IMR-90 (cell line): Measurements from ENCODE around the gene CDR2. TPM values are rescaled to one million over a fixed set of nuclear protein-coding genes. Genes with fewer than 3 reads are reported as not detected.

Experiments
- ATAC-seq: fragments of 200-7000 bp; cut with Tn5 transposase; 2 replicates; pipeline ENCODE4 v1.9.1; 2020; ENCODE audit warnings: low read depth, mild to moderate bottlenecking, moderate library complexity
- BruUV-seq: library from RNA; stranded (reverse); fragments of 400-500 nt; replicated peaks from 2 replicates; lab custom pipeline; 2021; lab: Mats Ljungman, UMichigan
- CTCF ChIA-PET: fragments of 300-600 bp; formaldehyde crosslinking; extraction: SDS; loops from one replicate; lab custom pipeline; 2021; ENCODE audit warnings: antibody characterized with exemption; lab: Yijun Ruan, JAX
- POLR2A ChIA-PET: fragments of 300-600 bp; sonication (Branson Sonifier 250); formaldehyde crosslinking; loops from one replicate; lab custom pipeline; 2022; ENCODE audit warnings: antibody characterized with exemption; ENCODE audit not compliant: unreplicated experiment; lab: Charles Lee
- DNase-seq: peaks from one replicate; pipeline ENCODE4 v3.0.0; 2013
- H2AFZ ChIP-seq: replicated peaks from 2 replicates; pipeline ENCODE3; 2013; ENCODE audit warnings: low read length, mild to moderate bottlenecking; ENCODE audit not compliant: poor library complexity
- H2AK5ac ChIP-seq: 2 replicates; pipeline ENCODE4 v1.6.1; 2013; ENCODE audit warnings: low read depth, low read length, inconsistent platforms
- H2AK9ac ChIP-seq: replicated peaks from 2 replicates; pipeline ENCODE3; 2013; ENCODE audit warnings: mild to moderate bottlenecking, low read depth, low read length, moderate library complexity; ENCODE audit not compliant: poor library complexity
- H2BK120ac ChIP-seq: 2 replicates; pipeline ENCODE4 v1.6.1; 2013; ENCODE audit warnings: low read depth, low read length, inconsistent platforms
- H2BK15ac ChIP-seq: 3 replicates; pipeline ENCODE4 v1.6.1; 2013; ENCODE audit warnings: low read depth, low read length, inconsistent platforms
- H2BK20ac ChIP-seq: 2 replicates; pipeline ENCODE4 v1.6.1; 2013; ENCODE audit warnings: low read depth, mild to moderate bottlenecking, inconsistent platforms, low read length, moderate library complexity
- H2BK5ac ChIP-seq: 2 replicates; pipeline ENCODE4 v1.6.1; 2013; ENCODE audit warnings: mild to moderate bottlenecking, low read depth, low read length, inconsistent platforms; ENCODE audit not compliant: poor library complexity, severe bottlenecking
- H3K14ac ChIP-seq: replicated peaks from 2 replicates; pipeline ENCODE4 v1.6.1; 2013; ENCODE audit warnings: low read depth, low read length, inconsistent platforms
- H3K18ac ChIP-seq: 2 replicates; pipeline ENCODE4 v1.6.1; 2013; ENCODE audit warnings: low read depth, low read length, control low read depth
- H3K23ac ChIP-seq: 2 replicates; pipeline ENCODE4 v1.6.1; 2013; ENCODE audit warnings: low read depth, low read length, inconsistent platforms
- H3K27ac ChIP-seq: 2 replicates; pipeline ENCODE4 v1.5.1; 2013; ENCODE audit warnings: mild to moderate bottlenecking, control low read depth, low read length; ENCODE audit not compliant: insufficient read depth
- H3K27me3 ChIP-seq: 2 replicates; pipeline ENCODE4 v1.6.1; 2013; ENCODE audit warnings: low read length; ENCODE audit not compliant: control insufficient read depth, insufficient read depth
- H3K36me3 ChIP-seq: 2 replicates; pipeline ENCODE4 v1.6.1; 2013; ENCODE audit warnings: low read length, mixed read lengths; ENCODE audit not compliant: control insufficient read depth, insufficient read depth
- H3K4ac ChIP-seq: 2 replicates; pipeline ENCODE4 v1.6.1; 2013; ENCODE audit warnings: low read depth, low read length, inconsistent platforms
- H3K4me1 ChIP-seq: 2 replicates; pipeline ENCODE4 v1.6.1; 2013; ENCODE audit warnings: low read length, mixed read lengths; ENCODE audit not compliant: control insufficient read depth, insufficient read depth
- H3K4me2 ChIP-seq: 2 replicates; pipeline ENCODE4 v1.6.1; 2013; ENCODE audit warnings: low read depth, mild to moderate bottlenecking, control low read depth, low read length, moderate library complexity
- H3K4me3 ChIP-seq: 2 replicates; pipeline ENCODE4 v1.5.1; 2013; ENCODE audit warnings: low read depth, mild to moderate bottlenecking, control low read depth, low read length, moderate library complexity; ENCODE audit not compliant: insufficient read depth
- H3K56ac ChIP-seq: 2 replicates; pipeline ENCODE4 v1.6.1; 2013; ENCODE audit warnings: low read length, inconsistent platforms; ENCODE audit not compliant: insufficient read depth; ENCODE audit errors: extremely low read depth
- H3K79me1 ChIP-seq, 2 experiments: 2 replicates each; pipeline ENCODE4 v1.6.1; 2013; ENCODE audit warnings: low read length in 2 of 2, inconsistent platforms in 1 of 2, low read depth in 1 of 2
- H3K9ac ChIP-seq: 2 replicates; pipeline ENCODE4 v1.6.1; 2013; ENCODE audit warnings: low read depth, low read length, control low read depth
- H3K9me1 ChIP-seq: 2 replicates; pipeline ENCODE4 v1.6.1; 2013; ENCODE audit warnings: low read length, inconsistent platforms; ENCODE audit not compliant: insufficient read depth
- H3K9me3 ChIP-seq: 2 replicates; pipeline ENCODE4 v1.6.1; 2013; ENCODE audit warnings: low read length; ENCODE audit not compliant: control insufficient read depth, insufficient read depth
- H4K20me1 ChIP-seq: 2 replicates; pipeline ENCODE4 v1.6.1; 2013; ENCODE audit warnings: low read length, inconsistent platforms; ENCODE audit not compliant: insufficient read depth
- H4K5ac ChIP-seq: 2 replicates; pipeline ENCODE4 v1.6.1; 2013; ENCODE audit warnings: mild to moderate bottlenecking, low read depth, low read length, control low read depth
- H4K8ac ChIP-seq, 2 experiments: 2 replicates each; pipeline ENCODE4 v1.6.1; 2013; ENCODE audit warnings: low read depth in 2 of 2, low read length in 2 of 2, control low read depth in 1 of 2, inconsistent platforms in 1 of 2
- H4K91ac ChIP-seq: 2 replicates; pipeline ENCODE4 v1.6.1; 2013; ENCODE audit warnings: low read depth, low read length, inconsistent platforms; ENCODE audit not compliant: insufficient read depth
- CEBPB ChIP-seq: IDR thresholded peaks from 2 replicates; pipeline ENCODE4 v1.6.1; 2012; ENCODE audit warnings: low read depth, low read length, improper control_type of control experiment
- FOS ChIP-seq: fragments of 150-350 bp; IDR thresholded peaks from 2 replicates; pipeline ENCODE4 v1.6.1; 2016; ENCODE audit warnings: low read depth, low read length
- MAFK ChIP-seq: IDR thresholded peaks from 2 replicates; pipeline ENCODE4 v1.6.1; 2012; ENCODE audit warnings: low read depth, low read length, improper control_type of control experiment
- MAZ ChIP-seq: IDR thresholded peaks from 2 replicates; pipeline ENCODE4 v1.6.1; 2012; ENCODE audit warnings: low read depth, mild to moderate bottlenecking, low read length, improper control_type of control experiment, moderate library complexity, borderline replicate concordance
- MXI1 ChIP-seq: IDR thresholded peaks from 2 replicates; pipeline ENCODE4 v1.6.1; 2012; ENCODE audit warnings: low read depth, mild to moderate bottlenecking, low read length, moderate library complexity, borderline replicate concordance
- NFE2L2 ChIP-seq: fragments of 150-350 bp; IDR thresholded peaks from 2 replicates; pipeline ENCODE4 v1.6.1; 2016; ENCODE audit warnings: low read depth, mild to moderate bottlenecking, low read length
- POLR2A ChIP-seq: IDR thresholded peaks from 2 replicates; pipeline ENCODE4 v1.6.1; 2012; ENCODE audit warnings: mild to moderate bottlenecking, low read depth, low read length
- RAD21 ChIP-seq: IDR thresholded peaks from 2 replicates; pipeline ENCODE4 v1.6.1; 2012; ENCODE audit warnings: low read length, improper control_type of control experiment
- RCOR1 ChIP-seq: IDR thresholded peaks from 2 replicates; pipeline ENCODE4 v1.6.1; 2012; ENCODE audit warnings: mild to moderate bottlenecking, low read length, improper control_type of control experiment; ENCODE audit not compliant: insufficient replicate concordance
- RFX5 ChIP-seq: IDR thresholded peaks from 2 replicates; pipeline ENCODE4 v1.8.0; 2012; ENCODE audit warnings: low read depth, mild to moderate bottlenecking, low read length, moderate library complexity
- SMC3 ChIP-seq: fragments of 150-350 bp; IDR thresholded peaks from 2 replicates; pipeline ENCODE4 v1.6.1; 2016; ENCODE audit warnings: low read depth, mild to moderate bottlenecking, antibody characterized with exemption, low read length, moderate library complexity
- WGBS, 2 experiments: methylation state at CpG; one replicate each; pipeline versions ENCODE4 v1.1.5 to v1.1.7; 2013; ENCODE audit warnings: missing lambda C conversion rate in 2 of 2; ENCODE audit not compliant: insufficient read length in 1 of 2; ENCODE audit errors: extremely low coverage in 2 of 2; 5-methylcytosine and 5-hydroxymethylcytosine counted together
- dilution Hi-C: fragments of 300-500 bp; cut with HindIII; formaldehyde crosslinking; loops from one replicate; pipeline ENCODE4 v1.14.3; 2018; ENCODE audit warnings: low sequenced_read_pairs; ENCODE audit not compliant: unreplicated experiment
- in situ Hi-C: fragments of 300-500 bp; cut with MboI; formaldehyde crosslinking; loops from 3 replicates; pipeline ENCODE4 v1.14.3; 2019; ENCODE audit warnings: low sequenced_read_pairs, inconsistent platforms, mixed read lengths
- intact Hi-C: fragments of 100-400 bp; cut with micrococcal nuclease; formaldehyde crosslinking; loops from 2 replicates; pipeline ENCODE4 v1.10.0; 2022
- polyA plus RNA-seq, 3 experiments: library from polyadenylated mRNA; depleted of rRNA; stranded (reverse); fragments of >200 nt; gene quantifications; 2 replicates each; pipeline ENCODE4 v1.2.3, GENCODE V29; 2012; ENCODE audit warnings: low replicate concordance in 1 of 3
- total RNA-seq: library from RNA; depleted of rRNA; stranded (reverse); fragments of >200 nt; gene quantifications from 2 replicates; pipeline ENCODE4 v1.2.3, GENCODE V29; 2012
- TF ChIP-seq, protein P1 (sequence below): fragments of 150-350 bp; IDR thresholded peaks from 2 replicates; pipeline ENCODE4 v1.6.1; 2016; ENCODE audit warnings: low read depth, mild to moderate bottlenecking, low read length, moderate library complexity, borderline replicate concordance
- TF ChIP-seq, protein P2 (sequence below): conservative IDR thresholded peaks from 2 replicates; pipeline ENCODE4 v1.5.1; 2012; ENCODE audit warnings: mild to moderate bottlenecking, low read depth, low read length, improper control_type of control experiment
- TF ChIP-seq, protein P3 (sequence below): fragments of 150-350 bp; IDR thresholded peaks from 2 replicates; pipeline ENCODE4 v1.6.1; 2017; ENCODE audit warnings: mild to moderate bottlenecking, antibody characterized with exemption, low read length, low read depth

CDR2 gene
- total and polyA plus RNA-seq, 2 of the 4 experiments (the other 2 are of a cell fraction) = 37.7 to 48.4 TPM

DNA sequence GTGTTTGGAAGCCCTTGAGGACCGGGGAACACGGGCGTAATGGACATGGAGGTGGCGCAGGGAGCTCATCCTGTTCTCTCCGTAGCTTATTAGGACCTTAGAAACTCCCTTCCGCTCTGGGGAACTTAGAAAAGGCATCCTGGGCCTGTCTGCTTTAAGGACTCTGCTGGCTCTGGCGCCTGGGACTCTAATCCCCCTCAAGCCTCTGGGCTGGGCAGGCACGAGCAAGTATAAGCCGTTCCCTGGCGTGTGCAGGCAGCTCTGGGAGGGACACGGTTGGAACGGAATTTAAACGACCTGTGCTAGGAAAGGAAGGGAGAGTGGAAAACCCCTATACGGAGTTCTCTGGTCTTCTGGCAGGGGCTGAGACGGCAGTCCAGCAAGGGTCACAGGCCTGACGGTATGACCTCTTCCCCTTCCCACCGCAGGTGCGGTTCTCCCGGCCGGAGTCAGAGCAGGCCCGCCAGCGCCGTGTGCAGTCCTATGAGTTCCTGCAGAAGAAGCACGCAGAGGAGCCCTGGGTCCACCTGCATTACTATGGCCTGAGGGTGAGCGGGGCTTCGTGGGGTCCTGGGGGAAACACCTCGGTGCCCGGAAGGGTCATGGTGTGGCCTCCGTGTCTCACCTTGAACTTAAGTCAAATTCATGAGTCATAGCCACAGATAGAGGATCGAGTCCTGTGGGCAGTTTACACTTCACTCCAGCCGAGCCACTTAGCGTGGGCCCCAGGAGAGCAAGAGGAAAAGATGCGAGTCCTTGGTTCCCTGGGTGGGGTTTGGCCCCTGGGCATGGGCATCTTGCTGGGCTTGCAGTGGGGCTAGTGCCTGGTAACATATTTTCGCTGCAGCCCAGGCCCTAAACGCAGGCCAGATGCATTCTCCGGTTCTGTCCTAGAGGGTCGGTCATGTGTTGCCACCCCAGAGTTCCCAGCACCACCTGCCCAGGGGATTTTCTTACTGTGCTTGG lies 59.5 kb downstream of the CDR2 start:
- dilution Hi-C loops (no loop called here), intact Hi-C loops (no loop called here), in situ Hi-C loops (no loop called here)
- no peak overlapping the region for H4K5ac ChIP-seq
- H3K27me3 ChIP-seq = no peaks in the 10 kb centered on the region
- no peak overlapping the region for H3K4me2 ChIP-seq
- H3K4me1 ChIP-seq = no peaks in the 10 kb centered on the region
- H3K36me3 ChIP-seq = peaks cover 48% of the 10 kb centered on the region
- H4K20me1 ChIP-seq = no peaks in the 10 kb centered on the region; the same call in 1 of the 2 replicates
- no TSS peak for BruUV-seq
- no peak overlapping the region for H3K23ac ChIP-seq
- H3K14ac ChIP-seq = no peak overlapping the region
- H2BK5ac ChIP-seq = no peak overlapping the region
- H3K56ac ChIP-seq = no peak overlapping the region
- H2AK9ac ChIP-seq = no peak overlapping the region
- H4K91ac ChIP-seq = no peak overlapping the region
- no peak overlapping the region for H2BK15ac ChIP-seq
- H4K8ac ChIP-seq = no peak overlapping the region
- no peaks in the 10 kb centered on the region for H3K9me3 ChIP-seq
- no peak overlapping the region for H2AFZ ChIP-seq
- no peak overlapping the region for H2AK5ac ChIP-seq
- no peak overlapping the region for H2BK20ac ChIP-seq
- H3K4ac ChIP-seq = no peak overlapping the region
- no peak overlapping the region for H3K9ac ChIP-seq
- no peak overlapping the region for H3K18ac ChIP-seq
- ATAC-seq (no peak), DNase-seq (no peak)
- peaks cover 0 to 1% of the 10 kb centered on the region in 2 experiments; a peak in 1 of 4 replicates for H3K79me1 ChIP-seq
- H3K27ac ChIP-seq = no peak overlapping the region
- POLR2A ChIA-PET = no interaction called here
- WGBS, 2 experiments = 93% methylated on average over 13 of the region's 37 CpGs; no CpG with 5 or more reads in 1 of the 2 experiments
- CTCF ChIA-PET = no interaction called here
- no peaks in the 10 kb centered on the region for H3K9me1 ChIP-seq
- no peak overlapping the region for H3K4me3 ChIP-seq
- H2BK120ac ChIP-seq = no peak overlapping the region
- TF ChIP-seq RAD21 = no peak
- no peak for TF ChIP-seq CEBPB
- no peak for TF ChIP-seq MAZ
- TF ChIP-seq RCOR1 = no peak
- no peak for TF ChIP-seq NFE2L2
- TF ChIP-seq MAFK = no peak
- no peak for TF ChIP-seq MXI1
- TF ChIP-seq, protein P1, sequence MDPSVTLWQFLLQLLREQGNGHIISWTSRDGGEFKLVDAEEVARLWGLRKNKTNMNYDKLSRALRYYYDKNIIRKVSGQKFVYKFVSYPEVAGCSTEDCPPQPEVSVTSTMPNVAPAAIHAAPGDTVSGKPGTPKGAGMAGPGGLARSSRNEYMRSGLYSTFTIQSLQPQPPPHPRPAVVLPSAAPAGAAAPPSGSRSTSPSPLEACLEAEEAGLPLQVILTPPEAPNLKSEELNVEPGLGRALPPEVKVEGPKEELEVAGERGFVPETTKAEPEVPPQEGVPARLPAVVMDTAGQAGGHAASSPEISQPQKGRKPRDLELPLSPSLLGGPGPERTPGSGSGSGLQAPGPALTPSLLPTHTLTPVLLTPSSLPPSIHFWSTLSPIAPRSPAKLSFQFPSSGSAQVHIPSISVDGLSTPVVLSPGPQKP = no peak
- TF ChIP-seq SMC3 = no peak
- TF ChIP-seq, protein P2, sequence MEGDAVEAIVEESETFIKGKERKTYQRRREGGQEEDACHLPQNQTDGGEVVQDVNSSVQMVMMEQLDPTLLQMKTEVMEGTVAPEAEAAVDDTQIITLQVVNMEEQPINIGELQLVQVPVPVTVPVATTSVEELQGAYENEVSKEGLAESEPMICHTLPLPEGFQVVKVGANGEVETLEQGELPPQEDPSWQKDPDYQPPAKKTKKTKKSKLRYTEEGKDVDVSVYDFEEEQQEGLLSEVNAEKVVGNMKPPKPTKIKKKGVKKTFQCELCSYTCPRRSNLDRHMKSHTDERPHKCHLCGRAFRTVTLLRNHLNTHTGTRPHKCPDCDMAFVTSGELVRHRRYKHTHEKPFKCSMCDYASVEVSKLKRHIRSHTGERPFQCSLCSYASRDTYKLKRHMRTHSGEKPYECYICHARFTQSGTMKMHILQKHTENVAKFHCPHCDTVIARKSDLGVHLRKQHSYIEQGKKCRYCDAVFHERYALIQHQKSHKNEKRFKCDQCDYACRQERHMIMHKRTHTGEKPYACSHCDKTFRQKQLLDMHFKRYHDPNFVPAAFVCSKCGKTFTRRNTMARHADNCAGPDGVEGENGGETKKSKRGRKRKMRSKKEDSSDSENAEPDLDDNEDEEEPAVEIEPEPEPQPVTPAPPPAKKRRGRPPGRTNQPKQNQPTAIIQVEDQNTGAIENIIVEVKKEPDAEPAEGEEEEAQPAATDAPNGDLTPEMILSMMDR = no peak
- TF ChIP-seq POLR2A = no peak
- TF ChIP-seq, protein P3, sequence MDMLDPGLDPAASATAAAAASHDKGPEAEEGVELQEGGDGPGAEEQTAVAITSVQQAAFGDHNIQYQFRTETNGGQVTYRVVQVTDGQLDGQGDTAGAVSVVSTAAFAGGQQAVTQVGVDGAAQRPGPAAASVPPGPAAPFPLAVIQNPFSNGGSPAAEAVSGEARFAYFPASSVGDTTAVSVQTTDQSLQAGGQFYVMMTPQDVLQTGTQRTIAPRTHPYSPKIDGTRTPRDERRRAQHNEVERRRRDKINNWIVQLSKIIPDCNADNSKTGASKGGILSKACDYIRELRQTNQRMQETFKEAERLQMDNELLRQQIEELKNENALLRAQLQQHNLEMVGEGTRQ = no peak
- TF ChIP-seq FOS = no peak
- TF ChIP-seq RFX5 = no peak
